GM18505 (cell line): ENCODE results near the gene NUFIP1.
"Not testable (repeated sequence)": the region's sequence is repeated elsewhere in the genome, so short reads cannot be mapped to it uniquely, and the experiment has no call there.

ENCODE experiments used
- ATAC-seq: cut with Tn5 transposase; IDR thresholded peaks from one replicate; pipeline ENCODE4 v1.9.1; 2021; ENCODE audit not compliant: unreplicated experiment
- POLR2A ChIP-seq: IDR thresholded peaks from 4 replicates; pipeline ENCODE4 v1.6.1; 2011; ENCODE audit warnings: borderline replicate concordance; ENCODE audit not compliant: insufficient read depth, insufficient read length; ENCODE audit errors: extremely low read depth

Gene NUFIP1

DNA sequence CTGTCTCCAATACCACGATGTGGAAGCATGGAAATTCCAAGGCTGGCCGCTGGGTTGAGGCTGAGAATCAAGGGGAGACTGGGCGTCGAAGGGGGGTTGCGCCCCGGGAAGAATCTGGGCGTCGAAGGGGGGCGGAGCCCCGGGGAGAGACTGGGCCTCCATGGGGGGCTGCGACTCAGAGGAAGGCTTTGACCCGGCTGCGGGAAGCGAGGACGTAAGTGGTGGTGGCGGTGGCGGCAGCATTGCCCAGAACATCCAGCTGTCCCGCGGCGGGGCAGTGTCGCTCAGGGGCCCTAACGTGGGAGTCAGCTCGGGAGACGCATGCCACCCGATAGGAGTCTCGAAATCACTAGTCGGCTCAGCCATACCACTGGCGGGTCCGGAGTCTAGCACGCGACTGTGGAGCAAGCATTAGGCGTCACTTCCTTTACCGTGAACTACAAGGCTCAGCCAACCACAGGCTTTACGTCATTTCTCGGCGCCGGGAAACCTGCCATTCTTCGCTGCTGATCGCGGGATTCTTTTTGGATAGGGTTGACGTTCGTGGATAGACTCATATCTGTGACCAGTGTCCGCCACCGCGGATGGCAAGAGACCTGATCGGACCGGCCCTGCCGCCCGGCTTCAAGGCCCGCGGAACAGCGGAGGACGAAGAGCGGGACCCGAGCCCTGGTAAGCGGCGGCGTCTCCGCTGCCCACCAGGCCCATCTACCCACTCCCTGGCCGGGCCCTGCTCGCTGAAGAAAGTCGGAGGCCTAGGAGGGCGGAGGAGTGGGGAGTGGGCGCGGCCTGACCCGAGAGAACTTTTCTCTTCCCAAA, at the start of gene NUFIP1, which contains the start of gene GPALPP1:
Gene NUFIP1 (minus strand): TSS at position 401 of the 819 bp plus-strand sequence. CDS start 35 bp downstream, at position 366.
Gene GPALPP1 (plus strand): TSS at position 468 of the 819 bp plus-strand sequence. CDS start 117 bp downstream, at position 585.
- TF ChIP-seq POLR2A: peak; percentile 77
- ATAC-seq: peak; percentile 97

DNA sequence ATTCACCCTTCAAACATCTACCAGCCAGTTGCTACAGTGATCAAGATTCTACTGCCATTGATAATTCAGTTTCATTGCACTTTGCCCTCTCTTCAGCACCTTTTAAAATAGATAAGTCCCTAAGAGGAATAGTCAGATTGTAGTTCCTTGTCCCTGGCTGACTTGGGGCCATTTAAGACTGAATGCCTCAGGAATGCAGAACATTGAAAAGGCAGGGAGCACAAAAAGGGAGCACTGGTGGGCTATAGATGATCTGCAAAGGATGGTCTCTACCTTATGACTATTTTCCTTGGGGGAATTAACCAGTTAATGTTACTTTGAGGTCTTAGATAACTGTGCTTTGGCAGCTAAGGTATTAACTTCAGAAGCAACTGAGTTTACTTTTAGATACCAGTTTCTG, 46.9 kb upstream of the NUFIP1 start:
- ATAC-seq: no peak
- no peak for TF ChIP-seq POLR2A

DNA sequence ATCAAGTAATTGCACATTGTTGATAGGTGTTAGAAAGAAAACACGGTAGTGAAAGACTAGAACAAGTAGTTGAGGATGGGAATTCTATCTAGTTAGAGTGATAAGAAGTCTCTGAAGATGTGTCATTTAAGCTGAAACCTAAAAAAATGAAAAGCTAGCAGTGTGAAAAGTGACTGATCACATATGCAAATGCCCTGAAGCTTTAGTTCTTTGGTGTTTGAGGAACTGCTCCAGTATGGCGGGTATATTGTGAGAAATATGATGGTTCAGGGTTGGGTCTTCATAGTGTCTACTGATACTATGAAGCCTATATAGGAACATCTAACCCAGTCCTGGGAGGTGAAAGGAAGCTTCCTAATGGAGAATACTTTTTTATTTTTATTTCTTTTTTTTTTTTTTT, 45.1 kb upstream of the NUFIP1 start:
- no peak for TF ChIP-seq POLR2A
- no peak for ATAC-seq

DNA sequence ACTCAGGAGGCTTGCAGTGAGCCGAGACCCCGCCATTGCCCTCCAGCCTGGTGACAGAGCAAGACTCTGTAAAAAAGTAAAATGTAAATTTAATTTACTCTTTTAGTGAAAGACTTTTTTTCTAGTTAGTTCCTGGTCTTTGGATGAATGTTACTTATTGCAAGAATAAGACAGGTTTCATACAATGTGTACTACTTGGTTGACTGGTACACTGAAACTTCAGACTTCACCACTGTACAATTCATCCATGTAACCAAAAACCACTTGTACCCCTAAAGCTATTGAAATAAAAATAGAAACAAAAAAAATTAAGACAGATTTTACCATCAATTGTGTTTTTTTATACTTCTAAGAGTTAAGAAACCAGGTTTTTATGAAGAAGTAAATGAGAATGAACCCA, 35.6 kb upstream of the NUFIP1 start:
- TF ChIP-seq POLR2A: no peak

DNA sequence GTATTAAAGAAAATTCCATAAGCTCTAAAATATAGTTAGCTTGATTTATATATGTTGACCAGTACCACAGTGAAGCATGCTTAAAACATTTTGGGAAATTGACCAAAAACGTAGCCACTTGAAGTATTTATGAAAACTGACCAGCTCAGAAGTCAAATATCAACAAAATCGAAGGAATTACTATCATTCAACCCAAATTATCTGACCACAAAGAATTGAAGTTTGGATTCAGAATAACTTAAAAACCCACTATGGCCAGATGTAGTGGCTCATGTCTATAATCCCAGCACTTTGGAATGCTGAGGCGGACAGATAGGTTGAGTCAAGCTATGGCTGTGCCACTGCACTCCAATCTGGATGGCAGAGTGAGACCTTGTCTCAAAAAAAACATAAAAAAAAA, 32.0 kb upstream of the NUFIP1 start:
- no peak for ATAC-seq
- no peak for TF ChIP-seq POLR2A

More for the DNA sequence above, 35.6 kb upstream of the NUFIP1 start:
- ATAC-seq: no peak

DNA sequence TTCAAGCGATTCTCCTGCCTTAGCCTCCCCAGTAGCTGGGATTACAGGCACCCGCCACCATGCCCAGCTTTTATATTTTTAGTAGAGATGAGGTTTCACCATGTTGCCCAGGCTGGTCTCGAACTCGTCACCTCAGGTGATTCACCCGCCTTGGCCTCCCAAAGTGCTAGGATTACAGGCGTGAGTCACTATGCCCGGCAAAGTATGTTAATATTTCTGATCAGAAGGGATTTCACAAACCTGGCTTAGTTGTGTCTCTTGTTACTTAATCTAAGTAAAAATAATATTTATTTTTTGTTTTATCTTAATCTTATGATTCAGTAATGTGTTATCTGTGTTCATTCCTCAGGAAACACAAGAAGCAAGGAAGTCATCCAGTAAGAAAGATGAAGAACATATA, 30.7 kb upstream of the NUFIP1 start:
- ATAC-seq: not testable (repeated sequence)

DNA sequence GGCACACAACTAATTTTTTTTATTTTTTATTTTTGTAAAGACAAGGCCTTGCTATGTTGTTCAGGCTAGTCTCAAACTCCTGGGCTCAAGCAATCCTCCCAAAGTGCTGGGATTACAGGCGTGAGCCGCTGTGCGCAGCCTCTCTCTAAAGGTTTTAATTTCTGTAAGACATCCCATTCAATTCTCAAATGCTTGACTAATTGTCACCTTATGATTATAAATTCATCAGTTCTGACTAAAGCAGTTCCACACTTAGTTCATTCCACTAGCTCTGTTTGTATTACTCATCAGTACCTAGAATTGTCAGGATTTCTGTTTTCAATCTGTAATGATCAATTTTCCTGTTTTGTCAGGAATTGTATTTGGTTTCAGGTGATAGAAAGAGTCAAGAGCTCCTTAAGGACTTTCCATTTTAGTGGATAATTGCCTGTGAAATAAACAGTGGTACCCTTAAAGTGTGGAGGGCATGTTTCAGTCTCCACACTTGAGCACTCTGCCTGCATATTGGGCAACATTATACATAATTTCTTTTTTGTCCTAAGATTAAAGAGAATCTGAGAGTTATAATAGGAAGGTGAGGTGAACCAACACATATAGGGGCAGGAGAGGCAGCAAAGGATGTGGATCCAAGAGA, 27.6 kb upstream of the NUFIP1 start:
- TF ChIP-seq POLR2A: no peak
- ATAC-seq: no peak

DNA sequence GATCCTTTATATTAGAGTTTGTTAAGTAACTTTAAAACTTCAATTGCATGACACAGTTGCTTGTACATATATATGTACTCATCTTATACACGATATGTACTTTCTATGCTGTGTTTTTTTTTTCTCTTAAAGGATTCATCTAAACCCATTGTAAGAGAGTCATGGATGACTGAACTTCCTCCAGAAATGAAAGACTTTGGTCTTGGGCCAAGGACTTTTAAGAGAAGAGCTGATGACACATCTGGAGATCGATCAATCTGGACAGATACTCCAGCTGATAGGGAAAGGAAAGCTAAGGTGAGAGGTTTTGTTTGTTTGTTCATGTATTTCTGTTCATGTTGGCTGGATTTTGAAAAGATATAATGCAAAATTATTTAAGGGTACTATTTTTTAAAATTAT, 26.0 kb upstream of the NUFIP1 start:
- no peak for TF ChIP-seq POLR2A
- no peak for ATAC-seq

DNA sequence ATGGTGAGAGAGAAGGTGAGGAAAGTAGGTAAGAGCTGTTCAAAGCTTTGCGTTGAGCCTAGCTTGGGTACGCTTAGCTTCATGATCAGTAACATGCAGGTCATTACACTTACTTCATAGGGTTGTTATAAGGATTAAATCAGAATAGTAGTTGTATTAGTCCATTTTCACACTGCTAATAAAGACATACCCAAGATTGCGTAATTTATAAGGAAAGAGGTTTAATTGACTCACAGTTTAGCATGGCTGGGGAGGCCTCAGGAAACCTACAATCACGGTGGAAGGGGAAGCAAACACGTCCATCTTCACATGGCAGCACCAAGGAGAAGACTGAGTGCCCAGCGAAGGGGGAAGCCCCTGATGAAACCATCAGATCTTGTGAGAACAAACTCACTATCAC, 21.9 kb upstream of the NUFIP1 start:
- ATAC-seq: no peak
- no peak for TF ChIP-seq POLR2A

DNA sequence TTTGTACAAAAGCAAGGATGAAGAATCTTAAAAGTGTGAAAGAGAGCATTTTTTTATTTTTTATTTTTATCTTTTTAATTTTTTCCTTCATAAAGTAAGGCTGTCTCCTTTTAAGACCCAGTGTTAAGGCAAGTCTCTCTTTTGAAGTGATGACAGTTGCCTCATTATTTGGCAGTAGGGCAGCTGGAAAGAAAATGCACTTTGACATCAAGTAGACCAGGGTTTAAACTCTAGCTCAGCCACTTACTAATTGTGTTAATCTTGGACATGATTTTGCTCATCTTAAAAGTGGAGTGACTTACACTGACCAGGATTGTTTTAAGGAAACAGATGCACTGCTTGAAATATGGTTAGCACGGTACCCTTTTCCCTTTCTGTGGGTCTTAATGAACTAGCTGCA, 18.6 kb upstream of the NUFIP1 start:
- TF ChIP-seq POLR2A: no peak
- no peak for ATAC-seq

DNA sequence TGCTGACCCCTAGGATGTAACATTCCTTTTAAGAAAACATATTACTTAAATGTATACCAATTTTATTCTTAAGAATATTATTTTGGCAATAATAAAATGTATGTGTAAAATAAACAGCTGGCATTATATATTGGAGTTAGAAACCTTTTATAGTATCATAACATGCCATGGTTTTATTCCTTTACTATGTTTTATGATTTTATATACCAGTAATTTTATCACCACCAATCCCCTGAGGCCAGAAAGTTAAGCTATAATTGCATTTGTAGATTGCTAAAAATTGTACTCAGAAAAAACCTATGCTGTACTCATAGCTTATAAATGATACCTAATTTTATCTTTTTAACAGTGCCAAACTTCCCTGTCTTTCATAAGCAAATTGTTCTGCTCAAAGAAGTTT, 18.0 kb upstream of the NUFIP1 start:
- no peak for TF ChIP-seq POLR2A
- ATAC-seq: no peak

DNA sequence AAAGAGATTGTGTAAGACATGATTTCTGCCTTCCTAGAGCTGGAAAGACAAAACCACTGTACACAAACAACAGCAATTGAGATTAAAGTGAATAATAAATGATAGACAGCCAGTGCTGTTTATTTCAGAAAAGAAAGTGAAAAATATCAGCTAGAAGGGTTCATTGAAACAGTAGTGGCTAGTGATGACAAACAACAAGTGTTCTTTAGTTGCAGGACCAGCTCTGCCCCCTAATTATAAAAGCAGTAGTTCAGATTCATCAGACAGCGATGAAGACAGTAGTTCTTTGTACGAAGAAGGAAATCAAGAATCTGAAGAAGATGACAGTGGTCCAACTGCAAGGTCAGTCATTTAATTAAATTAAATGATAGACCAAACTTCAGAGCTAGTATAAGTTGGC, 14.8 kb upstream of the NUFIP1 start:
- no peak for TF ChIP-seq POLR2A
- no peak for ATAC-seq

DNA sequence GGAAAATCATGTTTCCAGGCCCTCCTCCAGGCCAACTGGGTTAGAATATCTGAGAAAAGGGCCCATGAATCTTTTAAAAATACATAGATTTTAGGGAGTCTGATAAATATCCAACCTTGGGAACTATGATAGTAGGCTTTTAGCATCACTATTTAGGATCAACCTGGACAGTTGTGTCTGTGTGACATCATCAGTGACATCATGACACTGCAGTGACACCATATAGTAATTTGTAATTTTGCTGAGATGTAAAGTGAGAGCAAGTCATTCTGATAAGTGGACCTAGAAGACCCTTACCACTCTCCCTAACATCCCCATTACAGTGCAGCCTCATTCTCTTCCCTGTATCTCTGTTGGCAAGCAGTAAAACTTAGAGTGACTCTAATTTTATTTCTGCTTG, 14.1 kb upstream of the NUFIP1 start:
- ATAC-seq: no peak
- TF ChIP-seq POLR2A: no peak

DNA sequence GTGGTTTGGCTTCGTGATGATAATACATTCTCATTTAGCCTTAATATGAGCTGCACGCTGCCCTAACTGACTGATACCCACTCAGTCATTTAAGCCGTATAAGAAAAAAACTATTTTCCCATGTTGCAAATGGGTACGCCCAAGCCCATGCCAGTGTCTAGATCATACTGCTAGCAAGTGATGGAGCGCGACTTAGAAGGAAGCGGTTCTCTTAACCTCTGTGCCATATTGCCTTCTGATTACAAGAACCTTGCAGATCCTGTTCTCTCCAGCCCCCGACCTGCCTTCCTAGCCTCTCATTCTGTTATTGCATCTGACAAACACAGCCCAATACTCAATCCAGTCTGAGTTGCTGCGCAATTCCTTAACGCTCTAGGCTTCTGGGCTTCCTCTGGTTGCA, 670 bp upstream of the NUFIP1 start:
- no peak for ATAC-seq
- no peak for TF ChIP-seq POLR2A
